Mammary epithelial cell (primary cell): ENCODE data around the gene MYO5C.

Experiments
- CTCF ChIP-seq, 2 donors: IDR thresholded peaks in 1 of 2; conservative IDR thresholded peaks in 1 of 2; 2 replicates each; pipeline ENCODE4 v1.5.1; 2011 to 2012; ENCODE audit warnings: inconsistent platforms in 2 of 2, low read length in 2 of 2, mild to moderate bottlenecking in 2 of 2, control low read depth in 1 of 2, low read depth in 1 of 2; ENCODE audit not compliant: insufficient read depth in 1 of 2; ENCODE audit errors: extremely low read depth in 1 of 2
- EZH2 ChIP-seq: IDR thresholded peaks from 2 replicates; pipeline ENCODE4 v1.6.1; 2012; ENCODE audit warnings: low read length, inconsistent platforms, borderline replicate concordance

DNA sequence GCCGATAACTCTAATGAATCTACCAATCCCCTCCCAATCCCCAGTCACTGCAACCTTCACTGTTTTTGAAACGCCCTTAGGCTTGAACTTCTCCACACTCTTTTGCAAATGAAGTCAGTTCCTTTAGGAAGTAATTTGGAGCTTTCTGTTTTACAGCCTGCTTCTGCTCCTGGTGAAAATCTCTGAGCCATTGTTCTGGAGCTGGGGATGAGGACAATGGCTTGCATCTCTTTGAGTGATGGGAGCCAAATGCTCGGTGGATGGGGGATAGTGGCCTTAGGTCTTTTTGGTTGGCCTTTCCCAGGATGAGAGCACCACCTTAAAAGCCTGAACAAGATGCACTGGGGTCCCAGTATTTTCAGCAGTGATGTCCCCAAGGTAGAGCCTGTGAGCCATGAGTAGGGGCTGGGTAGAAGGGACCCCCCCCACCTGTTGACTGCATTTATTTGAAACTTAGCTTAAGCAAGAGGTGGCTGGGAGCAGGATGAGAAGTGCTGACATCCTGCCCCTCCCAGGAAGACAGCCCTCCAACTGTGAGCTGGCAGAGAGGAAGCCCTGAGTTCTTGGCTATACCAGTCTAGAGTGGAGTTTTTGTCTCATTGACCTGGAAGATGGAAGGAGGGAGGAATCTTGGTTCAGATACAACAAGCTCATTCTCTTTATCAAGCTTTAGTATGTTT is 7.6 kb upstream of the MYO5C start:
- TF ChIP-seq CTCF (conservative IDR thresholded peaks at IDR 0.05 in 1 of 2, IDR thresholded peaks at IDR 0.05 in 1 of 2; ENCODE audit: extremely low read depth in 1 of 2, insufficient read depth in 1 of 2, low read depth in 1 of 2, low read length in 2 of 2) (no peak), EZH2 (no peak)
